Endothelial cell of hepatic sinusoid (primary cell): ENCODE measurements around the gene GRPEL1.
"Not testable (repeated sequence)": the region's sequence is repeated elsewhere in the genome, so short reads cannot be mapped to it uniquely, and the experiment has no call there.

Experiments used
- in situ Hi-C: cut with HindIII; loops from 2 replicates; pipeline ENCODE4 v1.10.0; 2017; ENCODE audit warnings: low sequenced_read_pairs

GRPEL1 gene

GRCh38 chr4:7067452-7068278 is at the start of gene GRPEL1:
Gene GRPEL1, minus strand, starts transcription at chr4:7068064. Its CDS starts 32 bp downstream, at chr4:7068032.
- in situ Hi-C loops: no loop called here

- in situ Hi-C loops: no loop called here
Measured at GRCh38 chr4:7116705-7117104, 48.8 kb upstream of the GRPEL1 start.

- in situ Hi-C loops: no loop called here
Measured at GRCh38 chr4:7115557-7116340, 47.9 kb upstream of the GRPEL1 start.

DNA sequence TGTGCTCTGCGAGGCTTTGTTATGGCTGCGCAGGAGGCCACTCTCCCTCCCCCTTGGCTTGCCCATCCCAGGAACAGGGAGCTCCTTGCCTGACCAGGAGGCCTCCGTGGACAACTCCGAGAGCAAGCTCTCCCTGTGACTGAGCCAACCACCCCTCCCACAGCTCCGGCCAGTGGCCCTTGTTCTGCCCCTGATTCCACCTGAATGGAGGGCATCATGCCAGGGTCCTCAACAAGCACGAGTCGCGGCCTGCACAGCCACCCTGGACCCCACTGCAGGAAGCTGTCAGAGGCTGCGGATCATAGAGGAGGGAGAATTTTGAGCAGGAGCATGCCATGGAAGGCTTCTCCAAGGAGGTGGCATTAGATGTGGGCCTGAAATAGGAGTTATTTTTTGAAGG is 44.8 kb upstream of the GRPEL1 start:
- in situ Hi-C loops: no loop called here

- in situ Hi-C loops: no loop called here
Measured at GRCh38 chr4:7111441-7111840, 43.6 kb upstream of the GRPEL1 start.

GRCh38 chr4:7110546-7110945 is 42.7 kb upstream of the GRPEL1 start:
- in situ Hi-C loops: no loop called here

- in situ Hi-C loops: loop anchor here (5.0 kb wide), 1 partner anchor 73 kb away; no protein-coding TSS in a partner anchor
Measured at GRCh38 chr4:7109169-7109568, 41.3 kb upstream of the GRPEL1 start.

- in situ Hi-C loops: loop anchor here (5.0 kb wide), 1 partner anchor 74 kb away; no protein-coding TSS in a partner anchor
Measured at GRCh38 chr4:7108660-7109059, 40.8 kb upstream of the GRPEL1 start.

- in situ Hi-C loops: loop anchor here (5.0 kb wide), 1 partner anchor 74 kb away; no protein-coding TSS in a partner anchor
Measured at GRCh38 chr4:7108046-7108625, 40.3 kb upstream of the GRPEL1 start.

DNA sequence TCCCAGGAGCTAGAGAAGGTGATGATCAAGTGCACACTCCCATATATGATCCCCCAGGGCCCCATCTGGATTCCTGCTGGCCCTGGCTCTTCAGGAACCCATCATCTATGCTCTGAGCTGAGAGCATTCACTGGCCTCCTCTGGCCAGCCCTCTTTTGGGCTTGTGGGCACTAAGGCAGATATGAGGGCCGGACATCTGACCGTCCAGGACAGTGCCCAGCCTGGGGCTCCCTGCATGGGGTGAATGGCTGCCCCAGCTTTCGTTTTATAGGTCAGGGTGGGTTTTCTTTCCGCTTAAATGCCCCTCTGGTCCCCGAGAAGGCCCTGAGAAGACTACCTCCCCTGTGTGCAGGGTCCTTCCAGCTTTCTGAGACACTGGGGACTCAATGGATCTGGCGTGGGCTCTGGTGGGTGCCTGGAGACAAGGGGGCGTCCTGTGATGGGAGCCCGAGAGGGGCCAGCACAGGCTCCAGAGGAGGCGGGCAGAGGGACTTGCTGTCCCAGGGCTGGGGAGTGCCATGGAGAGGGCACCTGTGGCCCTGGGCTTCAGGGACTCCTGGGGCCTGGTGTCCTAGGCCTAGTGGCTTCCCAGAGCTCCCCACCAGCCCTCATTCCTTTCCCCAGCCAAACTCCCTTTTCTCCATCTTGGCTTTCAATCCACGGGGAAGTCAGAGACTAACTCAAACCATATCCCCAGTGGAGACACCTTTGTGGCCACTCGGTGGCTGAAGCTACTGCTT is 39.5 kb upstream of the GRPEL1 start:
- in situ Hi-C loops: loop anchor here (5.0 kb wide), 1 partner anchor 75 kb away; no protein-coding TSS in a partner anchor

DNA sequence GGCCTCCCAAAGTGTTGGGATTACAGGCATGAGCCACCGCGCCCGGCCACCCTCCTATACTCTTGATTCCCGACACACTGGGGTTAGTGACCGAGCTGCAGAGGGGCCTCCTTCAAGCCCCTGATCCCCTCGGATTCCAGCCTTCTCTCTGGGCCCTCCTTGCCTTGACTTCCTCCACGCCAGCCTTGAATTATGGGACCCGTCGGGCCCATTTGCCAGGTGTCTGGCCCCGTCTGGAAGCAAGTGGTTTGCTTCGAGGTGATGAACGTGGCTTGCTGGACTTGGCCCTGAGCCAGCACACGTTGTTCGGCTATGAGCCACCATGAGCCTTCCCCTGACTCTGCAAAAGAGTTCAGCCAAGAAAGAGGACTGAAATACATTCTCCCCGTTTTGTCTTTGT is 37.4 kb upstream of the GRPEL1 start:
- in situ Hi-C loops: loop anchor here (5.0 kb wide), 1 partner anchor 77 kb away; no protein-coding TSS in a partner anchor

GRCh38 chr4:7104366-7105031 is 36.6 kb upstream of the GRPEL1 start:
- in situ Hi-C loops: loop anchor here (5.0 kb wide), 1 partner anchor 78 kb away; no protein-coding TSS in a partner anchor

DNA sequence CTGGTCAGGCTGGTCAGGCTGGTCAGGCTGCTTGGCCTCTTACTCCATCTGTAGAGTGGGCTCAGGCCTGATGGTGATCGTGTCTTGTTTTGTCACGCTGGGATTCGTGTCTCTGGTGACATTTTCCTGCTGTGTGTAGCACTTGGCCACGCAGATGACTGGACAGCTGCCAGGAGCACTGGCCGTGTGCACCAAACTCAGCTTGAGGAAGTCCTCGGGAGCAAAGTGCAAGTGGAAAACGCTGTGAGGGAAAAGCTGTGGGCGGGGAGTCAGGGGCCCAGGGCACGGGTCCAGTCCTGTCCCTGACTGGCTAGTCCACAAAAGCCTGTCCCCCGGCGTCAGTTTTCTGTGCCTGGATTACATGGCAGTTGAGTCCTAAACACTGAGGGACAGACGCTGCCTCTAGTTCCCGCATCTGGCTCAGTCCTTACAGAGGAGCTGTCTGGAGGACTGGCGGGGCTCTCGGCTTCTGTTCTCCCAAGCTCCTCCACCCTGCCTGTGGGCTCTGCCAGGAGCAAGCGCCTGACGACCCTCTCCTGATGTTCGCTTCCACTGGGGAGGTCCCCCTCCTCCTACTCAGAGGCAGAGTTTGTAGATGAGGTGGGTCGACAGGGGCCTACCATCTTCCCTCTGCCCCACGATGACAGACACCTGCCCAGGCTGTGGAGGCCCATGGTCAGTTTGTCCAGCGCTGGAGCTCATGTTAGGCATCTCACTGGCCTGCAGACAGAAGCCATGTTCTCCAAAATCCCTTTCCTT is 35.9 kb upstream of the GRPEL1 start:
- in situ Hi-C loops: no loop called here

DNA sequence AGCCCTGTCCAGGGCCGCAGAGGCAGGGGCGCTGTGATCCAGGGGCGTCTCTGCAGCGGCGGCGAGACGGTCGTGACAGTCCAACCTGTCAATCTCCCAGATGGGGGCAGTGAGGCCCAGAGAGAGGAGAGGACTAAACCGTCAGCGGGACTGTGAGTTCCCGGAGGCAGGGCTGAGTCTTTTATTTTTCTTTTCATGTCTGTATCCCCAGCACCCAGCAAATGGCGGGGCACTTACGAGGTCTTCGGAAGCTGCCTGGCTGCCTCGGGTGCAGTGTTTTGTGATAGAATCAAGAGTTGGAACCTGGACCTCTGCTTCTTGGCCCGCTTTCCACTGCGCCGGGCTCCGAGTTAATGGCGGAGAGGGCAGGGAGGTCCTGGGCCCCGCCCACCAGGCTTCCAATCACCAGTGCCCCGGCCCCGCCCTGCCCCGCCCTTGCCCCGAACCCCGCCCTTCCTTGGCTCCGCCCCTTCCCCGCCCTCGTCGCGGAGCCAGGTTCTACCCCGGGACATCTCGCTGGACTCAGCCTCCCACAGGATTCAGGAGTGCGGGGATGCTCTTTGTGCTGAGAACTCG is 35.3 kb upstream of the GRPEL1 start:
- in situ Hi-C loops: no loop called here

GRCh38 chr4:7102516-7102909 is 34.6 kb upstream of the GRPEL1 start:
- in situ Hi-C loops: not testable (repeated sequence)

DNA sequence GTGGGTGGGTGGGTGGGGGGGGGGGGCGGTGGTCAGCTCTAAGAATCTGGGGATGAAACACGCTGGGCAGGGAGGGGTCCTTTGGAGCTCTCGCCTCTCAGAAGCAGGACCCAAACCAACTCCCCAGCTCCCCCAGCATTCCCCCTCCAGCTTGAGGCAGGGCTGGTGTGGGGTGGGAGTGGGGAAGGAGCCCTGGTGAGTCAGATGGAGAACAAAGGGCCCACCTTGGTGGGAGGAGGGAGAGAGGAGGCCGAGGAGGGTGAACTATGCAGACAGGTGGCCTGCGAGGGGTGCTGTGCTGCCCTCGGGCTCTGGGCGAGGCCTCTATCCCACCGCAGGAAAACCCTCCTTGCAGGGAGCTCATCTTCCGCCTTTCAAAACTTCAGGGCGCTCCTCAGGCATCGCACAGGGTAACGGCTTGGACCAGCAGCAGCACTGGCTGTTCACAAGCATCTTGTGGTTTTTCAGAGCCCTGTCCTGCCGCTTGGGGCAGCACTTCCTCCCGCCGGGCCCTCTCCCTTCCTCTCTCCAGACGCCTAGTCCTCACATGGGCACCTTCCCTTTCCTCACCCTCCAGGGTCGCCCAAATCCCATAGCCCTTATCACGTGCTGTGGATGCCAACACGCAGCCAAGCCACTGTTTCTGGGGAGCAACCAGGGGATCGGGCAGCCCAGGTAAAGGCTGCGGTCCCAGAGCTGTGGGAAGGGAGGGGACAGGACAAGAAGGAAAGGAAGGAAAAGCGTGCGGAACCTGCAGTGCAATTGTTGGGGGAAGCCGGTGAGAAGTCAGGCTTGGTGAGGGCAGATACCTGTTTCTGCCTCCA is 34.0 kb upstream of the GRPEL1 start:
- in situ Hi-C loops: no loop called here

DNA sequence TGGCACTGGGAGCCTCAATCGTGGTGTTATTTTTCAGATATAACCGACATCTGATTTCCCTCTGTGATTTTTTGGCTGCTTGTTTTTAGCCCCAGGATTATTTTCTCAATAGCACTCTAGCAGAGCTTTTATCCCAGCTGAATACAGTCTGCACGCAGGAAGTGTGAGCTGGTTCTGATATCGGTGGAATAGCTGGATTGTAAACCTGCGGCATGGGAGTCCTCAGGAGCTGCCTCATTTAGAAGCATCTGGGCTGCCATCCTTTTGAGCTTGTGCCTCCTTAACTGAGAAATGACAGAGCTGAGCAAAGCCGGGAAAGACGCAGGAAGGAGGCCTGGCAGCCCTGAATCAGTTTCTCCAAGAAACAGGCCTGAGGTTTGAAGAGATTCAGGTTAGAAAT is 28.4 kb upstream of the GRPEL1 start:
- in situ Hi-C loops: no loop called here

DNA sequence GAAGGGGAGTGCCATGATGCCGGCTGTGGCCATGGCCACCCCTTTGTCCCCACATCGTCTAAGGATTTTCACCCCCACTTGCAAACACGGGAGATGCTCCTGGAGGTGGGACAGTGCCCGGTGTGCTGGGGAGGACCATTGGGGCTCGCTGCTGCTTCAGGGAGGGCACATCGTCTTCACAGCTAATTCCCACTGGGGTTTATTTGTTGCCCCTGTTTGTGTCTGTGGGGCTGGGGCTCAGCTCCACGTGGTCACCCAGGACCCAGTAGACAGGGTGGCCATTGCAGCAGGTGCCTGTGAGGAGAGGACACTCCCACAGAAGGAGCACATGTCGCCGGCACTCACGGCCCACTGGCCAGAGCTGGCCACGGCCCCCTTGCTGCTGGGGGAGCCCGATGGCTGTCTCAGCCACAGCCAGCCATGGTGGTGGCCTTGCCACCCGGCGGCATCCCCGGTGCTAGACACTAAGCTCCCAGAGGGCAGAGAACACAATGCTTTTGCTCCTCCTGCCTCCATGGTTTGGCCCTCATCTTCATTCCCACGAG is 27.8 kb upstream of the GRPEL1 start:
- in situ Hi-C loops: no loop called here
